BLaER1 (cell line): ENCODE data around the gene CPA4.

Source experiments
- H3K27ac ChIP-seq: shearing (Covaris generic); formaldehyde crosslinking; 2 replicates; pipeline ENCODE4 v1.8.1; 2022
- H3K27me3 ChIP-seq: shearing (Covaris generic); formaldehyde crosslinking; 2 replicates; pipeline ENCODE4 v1.8.1; 2022
- H3K36me3 ChIP-seq: shearing (Covaris generic); formaldehyde crosslinking; 2 replicates; pipeline ENCODE4 v1.8.1; 2022
- H3K4me1 ChIP-seq: shearing (Covaris generic); formaldehyde crosslinking; 2 replicates; pipeline ENCODE4 v1.8.1; 2022
- H3K4me2 ChIP-seq: shearing (Covaris generic); formaldehyde crosslinking; 2 replicates; pipeline ENCODE4 v1.8.1; 2022
- H3K4me3 ChIP-seq: shearing (Covaris generic); formaldehyde crosslinking; 2 replicates; pipeline ENCODE4 v1.8.1; 2022
- H3K9ac ChIP-seq: shearing (Covaris generic); formaldehyde crosslinking; 2 replicates; pipeline ENCODE4 v1.8.1; 2022
- H3K9me3 ChIP-seq: shearing (Covaris generic); formaldehyde crosslinking; 2 replicates; pipeline ENCODE4 v1.8.1; 2022
- H4K20me1 ChIP-seq: shearing (Covaris generic); formaldehyde crosslinking; 2 replicates; pipeline ENCODE4 v1.8.1; 2022
- Cebpa-rat ChIP-seq: shearing (Covaris generic); IDR thresholded peaks from 2 replicates; pipeline ENCODE4 v1.8.1; 2022

The CPA4 gene

DNA sequence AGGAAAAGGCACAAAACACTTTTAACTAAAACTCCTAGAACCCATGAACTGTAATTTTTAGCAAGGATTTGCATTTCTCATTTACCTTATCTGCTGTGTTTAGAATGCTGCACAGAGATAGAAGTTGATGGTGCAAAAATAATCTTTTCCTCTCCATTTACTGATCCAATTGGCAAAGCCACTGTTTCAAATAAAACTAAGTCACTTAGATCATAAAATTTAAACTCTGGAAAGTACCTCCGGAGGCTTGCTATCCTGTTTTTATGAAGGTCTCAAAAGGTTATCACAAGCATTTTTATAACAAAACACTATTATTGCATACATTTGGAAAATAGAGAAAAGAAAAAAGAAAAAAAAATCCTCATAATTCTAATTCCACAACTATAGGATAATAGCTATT, 18.7 kb upstream of the CPA4 start:
- H3K27me3 ChIP-seq = no peaks in the 10 kb centered on the region
- H3K9ac ChIP-seq = no peak overlapping the region
- no peak for TF ChIP-seq Cebpa-rat
- no peaks in the 10 kb centered on the region; the same call in 1 of the 2 replicates for H3K9me3 ChIP-seq
- H3K4me2 ChIP-seq = no peak overlapping the region
- H3K36me3 ChIP-seq = no peaks in the 10 kb centered on the region
- H3K27ac ChIP-seq = no peak overlapping the region
- H4K20me1 ChIP-seq = no peaks in the 10 kb centered on the region
- H3K4me1 ChIP-seq = peaks cover 18% of the 10 kb centered on the region
- H3K4me3 ChIP-seq = no peak overlapping the region

DNA sequence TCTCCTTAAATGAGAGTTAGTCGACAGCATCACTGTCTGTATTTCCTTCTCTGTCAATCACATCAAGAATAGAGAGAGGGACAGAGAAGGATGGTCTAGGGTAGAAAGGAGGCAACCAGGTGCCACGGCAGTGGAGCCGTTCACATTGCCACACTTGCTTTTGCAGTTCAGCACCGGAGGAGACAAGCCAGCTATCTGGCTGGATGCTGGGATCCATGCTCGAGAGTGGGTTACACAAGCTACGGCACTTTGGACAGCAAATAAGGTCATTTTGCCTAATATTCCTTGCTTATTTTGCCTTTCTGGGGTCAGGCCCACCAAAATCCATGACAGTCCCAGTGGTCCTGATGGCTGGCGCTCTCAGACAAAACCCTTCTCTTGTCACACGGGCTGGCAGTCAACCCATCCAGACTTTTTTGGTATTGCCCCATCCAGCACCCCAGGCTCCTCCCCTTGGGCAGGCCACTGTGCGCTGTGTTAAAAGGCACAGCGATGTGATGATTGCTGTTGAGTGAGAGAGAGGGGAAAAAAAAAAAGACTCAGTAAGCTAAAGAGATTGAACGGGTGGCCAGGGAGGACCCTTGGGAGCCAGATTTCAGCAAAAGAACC, 17.9 kb upstream of the CPA4 start:
- Histone ChIP-seq H3K27ac (no peak overlapping the region), H3K9me3 (no peaks in the 10 kb centered on the region; the same call in 1 of the 2 replicates), H3K27me3 (no peaks in the 10 kb centered on the region), H3K4me2 (no peak overlapping the region), H3K4me1 (peaks cover 18% of the 10 kb centered on the region), H4K20me1 (no peaks in the 10 kb centered on the region), H3K36me3 (no peaks in the 10 kb centered on the region), H3K9ac (no peak overlapping the region), H3K4me3 (no peak overlapping the region)
- TF ChIP-seq Cebpa-rat = no peak

DNA sequence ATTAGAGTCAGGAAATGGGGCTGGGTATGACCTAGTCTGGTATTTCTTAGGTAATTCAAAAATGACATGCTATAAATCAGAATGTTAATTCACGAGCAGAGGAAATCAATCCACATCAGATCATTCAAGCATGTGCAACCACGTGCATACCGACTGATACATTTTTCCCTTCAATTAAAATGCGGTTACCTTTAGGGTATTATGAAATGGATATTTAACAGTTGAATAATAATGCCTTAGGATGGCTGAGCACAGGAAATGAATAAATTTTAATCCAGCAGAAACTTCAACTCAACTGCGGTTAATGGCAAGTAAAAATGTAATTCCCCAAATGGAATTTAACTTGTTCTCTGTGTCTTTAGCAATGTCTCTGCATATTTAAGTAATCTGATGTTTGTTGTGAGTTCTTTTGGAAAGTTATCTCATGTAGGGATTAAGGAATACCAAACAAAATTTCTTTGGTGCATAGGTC, 17.1 kb upstream of the CPA4 start:
- Histone ChIP-seq H3K36me3 (no peaks in the 10 kb centered on the region), H3K4me1 (peaks cover 18% of the 10 kb centered on the region), H3K27me3 (no peaks in the 10 kb centered on the region), H3K9me3 (no peaks in the 10 kb centered on the region; the same call in 1 of the 2 replicates), H3K27ac (no peak overlapping the region), H3K4me3 (no peak overlapping the region), H3K9ac (no peak overlapping the region), H4K20me1 (no peaks in the 10 kb centered on the region), H3K4me2 (no peak overlapping the region)
- no peak for TF ChIP-seq Cebpa-rat

DNA sequence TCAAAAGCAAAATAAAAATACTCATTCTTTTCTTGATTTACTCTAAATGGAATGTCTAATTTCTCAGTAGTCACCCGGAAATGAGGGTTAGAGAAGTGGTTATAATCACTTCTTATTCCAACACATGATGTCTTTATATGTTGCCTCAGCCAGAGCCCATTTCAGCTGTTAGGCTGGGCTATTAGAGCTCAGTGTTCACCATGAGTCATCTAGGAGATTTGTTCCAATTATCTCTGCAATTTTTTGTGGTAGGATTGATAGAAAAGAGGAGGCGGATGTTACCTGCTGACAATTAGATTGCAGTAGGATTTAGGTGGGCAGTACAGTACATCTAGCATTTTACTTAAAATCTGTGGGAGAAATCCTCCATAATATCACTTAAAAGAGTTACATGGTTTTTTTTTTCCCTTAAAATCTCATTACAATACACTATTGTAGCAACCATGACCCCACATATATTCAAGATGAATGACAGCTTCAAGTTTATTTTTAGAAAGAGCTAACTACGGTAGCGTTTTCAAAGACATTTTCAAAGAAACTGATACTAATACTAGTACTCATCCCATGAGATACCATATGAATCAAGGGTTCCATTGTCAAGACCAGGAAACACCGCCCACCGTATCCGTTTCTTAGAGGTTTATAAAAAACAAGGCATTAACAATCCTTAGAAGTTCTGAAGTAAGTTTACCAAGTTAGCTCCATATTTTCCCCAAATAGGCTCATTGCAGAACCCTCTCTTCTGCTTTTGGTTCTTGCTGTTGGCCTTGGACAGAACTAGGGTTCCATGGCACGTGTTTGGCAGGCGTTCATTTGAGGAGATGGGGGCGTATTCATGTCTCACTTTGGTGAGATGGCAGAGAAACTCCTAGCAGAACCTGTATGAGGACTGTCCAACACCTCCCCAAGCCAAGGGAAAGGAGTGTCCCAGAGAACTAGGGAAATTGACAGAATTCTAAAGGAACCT, 15.9 kb upstream of the CPA4 start:
- Histone ChIP-seq H3K27me3 (no peaks in the 10 kb centered on the region), H3K36me3 (no peaks in the 10 kb centered on the region), H3K4me3 (no peak overlapping the region), H3K27ac (no peak overlapping the region), H3K9ac (no peak overlapping the region), H3K9me3 (no peaks in the 10 kb centered on the region; the same call in 1 of the 2 replicates), H4K20me1 (no peaks in the 10 kb centered on the region), H3K4me1 (peaks cover 18% of the 10 kb centered on the region), H3K4me2 (no peak overlapping the region)
- no peak for TF ChIP-seq Cebpa-rat

- Histone ChIP-seq H4K20me1 (no peaks in the 10 kb centered on the region), H3K9me3 (no peaks in the 10 kb centered on the region; the same call in 1 of the 2 replicates), H3K4me2 (no peak overlapping the region), H3K4me1 (peaks cover 12% of the 10 kb centered on the region), H3K9ac (no peak overlapping the region), H3K27ac (no peak overlapping the region), H3K36me3 (no peaks in the 10 kb centered on the region), H3K4me3 (no peak overlapping the region), H3K27me3 (no peaks in the 10 kb centered on the region)
- TF ChIP-seq Cebpa-rat = no peak
These were observed 15.0 kb upstream of the CPA4 start for GRCh38 chr7:130277763-130278643.

GRCh38 chr7:130278860-130279259, 14.1 kb upstream of the CPA4 start:
- H3K27ac ChIP-seq = no peak overlapping the region
- no peak overlapping the region for H3K4me3 ChIP-seq
- TF ChIP-seq Cebpa-rat = no peak
- H4K20me1 ChIP-seq = no peaks in the 10 kb centered on the region
- no peaks in the 10 kb centered on the region; the same call in 1 of the 2 replicates for H3K9me3 ChIP-seq
- no peak overlapping the region for H3K4me2 ChIP-seq
- H3K9ac ChIP-seq = no peak overlapping the region
- H3K4me1 ChIP-seq = peaks cover 5% of the 10 kb centered on the region; the same call in 1 of the 2 replicates
- no peaks in the 10 kb centered on the region for H3K27me3 ChIP-seq
- no peaks in the 10 kb centered on the region for H3K36me3 ChIP-seq

- H3K9ac ChIP-seq = no peak overlapping the region
- no peak overlapping the region for H3K4me2 ChIP-seq
- H3K27me3 ChIP-seq = no peaks in the 10 kb centered on the region
- H3K4me3 ChIP-seq = no peak overlapping the region
- H3K4me1 ChIP-seq = peaks cover 5% of the 10 kb centered on the region; the same call in 1 of the 2 replicates
- H4K20me1 ChIP-seq = no peaks in the 10 kb centered on the region
- H3K36me3 ChIP-seq = no peaks in the 10 kb centered on the region
- H3K27ac ChIP-seq = no peak overlapping the region
- no peaks in the 10 kb centered on the region; the same call in 1 of the 2 replicates for H3K9me3 ChIP-seq
- TF ChIP-seq Cebpa-rat = no peak
These were observed 13.7 kb upstream of the CPA4 start for GRCh38 chr7:130279286-130279685.

- no peaks in the 10 kb centered on the region; the same call in 1 of the 2 replicates for H3K9me3 ChIP-seq
- TF ChIP-seq Cebpa-rat = no peak
- H3K27ac ChIP-seq = no peak overlapping the region
- no peak overlapping the region for H3K4me2 ChIP-seq
- no peaks in the 10 kb centered on the region for H4K20me1 ChIP-seq
- no peaks in the 10 kb centered on the region for H3K27me3 ChIP-seq
- H3K4me1 ChIP-seq = peaks cover 5% of the 10 kb centered on the region; the same call in 1 of the 2 replicates
- no peaks in the 10 kb centered on the region for H3K36me3 ChIP-seq
- H3K9ac ChIP-seq = no peak overlapping the region
- no peak overlapping the region for H3K4me3 ChIP-seq
These were observed 13.1 kb upstream of the CPA4 start for GRCh38 chr7:130279906-130280305.

GRCh38 chr7:130281260-130281659, 11.7 kb upstream of the CPA4 start:
- H3K4me2 ChIP-seq = no peak overlapping the region
- H3K27ac ChIP-seq = no peak overlapping the region
- H3K9me3 ChIP-seq = no peaks in the 10 kb centered on the region; the same call in 1 of the 2 replicates
- H3K9ac ChIP-seq = no peak overlapping the region
- no peaks in the 10 kb centered on the region for H3K4me1 ChIP-seq
- H3K27me3 ChIP-seq = no peaks in the 10 kb centered on the region
- TF ChIP-seq Cebpa-rat = no peak
- H3K36me3 ChIP-seq = no peaks in the 10 kb centered on the region
- no peak overlapping the region for H3K4me3 ChIP-seq
- H4K20me1 ChIP-seq = no peaks in the 10 kb centered on the region
